Measurements from ENCODE around the gene EVC2. TPM values are rescaled to one million over a fixed set of nuclear protein-coding genes. Genes with fewer than 3 reads are reported as not detected.

The EVC2 gene
- total RNA-seq, 4 donors from 2014 or later: 0.20 to 10.5 (median 3.9) TPM

DNA sequence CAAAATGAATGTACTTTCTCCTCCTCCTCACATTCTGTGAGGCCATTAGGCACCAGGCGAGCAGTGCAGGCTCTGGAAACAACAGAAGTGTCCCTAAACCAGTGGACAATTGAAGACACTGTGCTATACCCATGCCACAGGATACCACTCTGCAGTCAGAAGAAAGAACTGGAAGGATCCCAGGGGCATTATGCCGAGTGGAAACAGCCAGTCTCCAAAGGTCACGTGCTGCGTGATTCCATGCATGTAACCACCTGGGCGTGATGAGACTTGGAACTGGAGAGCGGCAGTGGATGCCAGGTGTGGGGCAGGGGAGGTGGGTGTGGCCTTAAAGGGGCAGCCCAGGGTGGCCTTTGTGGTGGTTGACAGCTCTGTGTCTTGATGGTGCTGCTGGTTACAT, 139.4 kb downstream of the EVC2 start:
- no peaks in the 10 kb centered on the region for H3K4me1 ChIP-seq
- WGBS, 2 donors (ENCODE audit: low coverage in 1 of 2): 95% methylated on average over 6 of the region's 6 CpGs; no CpG with 5 or more reads in 1 of the 2 donors
- TF ChIP-seq, protein P1, sequence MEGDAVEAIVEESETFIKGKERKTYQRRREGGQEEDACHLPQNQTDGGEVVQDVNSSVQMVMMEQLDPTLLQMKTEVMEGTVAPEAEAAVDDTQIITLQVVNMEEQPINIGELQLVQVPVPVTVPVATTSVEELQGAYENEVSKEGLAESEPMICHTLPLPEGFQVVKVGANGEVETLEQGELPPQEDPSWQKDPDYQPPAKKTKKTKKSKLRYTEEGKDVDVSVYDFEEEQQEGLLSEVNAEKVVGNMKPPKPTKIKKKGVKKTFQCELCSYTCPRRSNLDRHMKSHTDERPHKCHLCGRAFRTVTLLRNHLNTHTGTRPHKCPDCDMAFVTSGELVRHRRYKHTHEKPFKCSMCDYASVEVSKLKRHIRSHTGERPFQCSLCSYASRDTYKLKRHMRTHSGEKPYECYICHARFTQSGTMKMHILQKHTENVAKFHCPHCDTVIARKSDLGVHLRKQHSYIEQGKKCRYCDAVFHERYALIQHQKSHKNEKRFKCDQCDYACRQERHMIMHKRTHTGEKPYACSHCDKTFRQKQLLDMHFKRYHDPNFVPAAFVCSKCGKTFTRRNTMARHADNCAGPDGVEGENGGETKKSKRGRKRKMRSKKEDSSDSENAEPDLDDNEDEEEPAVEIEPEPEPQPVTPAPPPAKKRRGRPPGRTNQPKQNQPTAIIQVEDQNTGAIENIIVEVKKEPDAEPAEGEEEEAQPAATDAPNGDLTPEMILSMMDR (IDR thresholded peaks at IDR 0.05): no peak
- TF ChIP-seq POLR2AphosphoS5 (IDR thresholded peaks at IDR 0.05) (no peak), POLR2A (IDR thresholded peaks at IDR 0.05) (no peak), EP300 (IDR thresholded peaks at IDR 0.05; ENCODE audit: low read depth) (no peak)
- no peak overlapping the region for H3K4me3 ChIP-seq
- H3K9me3 ChIP-seq: no peaks in the 10 kb centered on the region
- in situ Hi-C loops (cut with MboI; ENCODE audit: low pct_ligation_motif_present in 1 of 4, low pct_unique_long_range_greater_than_20kb in 1 of 4, low sequenced_read_pairs in 3 of 4): no loop called here
- no peak for DNase-seq
- intact Hi-C loops (cut with DNase I; ENCODE audit: low total_unique reads): no loop called here
- no peak overlapping the region for H3K27ac ChIP-seq
- H3K27me3 ChIP-seq: no peaks in the 10 kb centered on the region
- no peaks in the 10 kb centered on the region for H3K36me3 ChIP-seq

GRCh38 chr4:5568336-5568735, 140.0 kb downstream of the EVC2 start:
- Histone ChIP-seq H3K36me3 (no peaks in the 10 kb centered on the region), H3K4me3 (no peak overlapping the region), H3K4me1 (no peaks in the 10 kb centered on the region), H3K27me3 (no peaks in the 10 kb centered on the region), H3K27ac (no peak overlapping the region), H3K9me3 (no peaks in the 10 kb centered on the region)
- 97% methylated on average over 20 of the region's 20 CpGs; no CpG with 5 or more reads in 1 of the 2 donors for WGBS, 2 donors (ENCODE audit: low coverage in 1 of 2)
- TF ChIP-seq, protein P1 (IDR thresholded peaks at IDR 0.05): no peak
- TF ChIP-seq EP300 (IDR thresholded peaks at IDR 0.05; ENCODE audit: low read depth) (no peak), POLR2A (IDR thresholded peaks at IDR 0.05) (no peak), POLR2AphosphoS5 (IDR thresholded peaks at IDR 0.05) (no peak)
- no peak for DNase-seq
- intact Hi-C loops (cut with DNase I; ENCODE audit: low total_unique reads) (no loop called here), in situ Hi-C loops (cut with MboI; ENCODE audit: low pct_ligation_motif_present in 1 of 4, low pct_unique_long_range_greater_than_20kb in 1 of 4, low sequenced_read_pairs in 3 of 4) (no loop called here)

GRCh38 chr4:5566991-5567390, 141.4 kb downstream of the EVC2 start:
- Histone ChIP-seq H3K27ac (no peak overlapping the region), H3K27me3 (no peaks in the 10 kb centered on the region), H3K36me3 (no peaks in the 10 kb centered on the region), H3K9me3 (no peaks in the 10 kb centered on the region), H3K4me1 (no peaks in the 10 kb centered on the region), H3K4me3 (no peak overlapping the region)
- 67 to 71% methylated on average over 4 to 7 of the region's 7 CpGs for WGBS, 2 donors (ENCODE audit: low coverage in 1 of 2)
- intact Hi-C loops (cut with DNase I; ENCODE audit: low total_unique reads): no loop called here
- TF ChIP-seq, protein P1 (IDR thresholded peaks at IDR 0.05): no peak
- TF ChIP-seq EP300 (IDR thresholded peaks at IDR 0.05; ENCODE audit: low read depth): no peak
- in situ Hi-C loops (cut with MboI; ENCODE audit: low pct_ligation_motif_present in 1 of 4, low pct_unique_long_range_greater_than_20kb in 1 of 4, low sequenced_read_pairs in 3 of 4): no loop called here
- no peak for DNase-seq

DNA sequence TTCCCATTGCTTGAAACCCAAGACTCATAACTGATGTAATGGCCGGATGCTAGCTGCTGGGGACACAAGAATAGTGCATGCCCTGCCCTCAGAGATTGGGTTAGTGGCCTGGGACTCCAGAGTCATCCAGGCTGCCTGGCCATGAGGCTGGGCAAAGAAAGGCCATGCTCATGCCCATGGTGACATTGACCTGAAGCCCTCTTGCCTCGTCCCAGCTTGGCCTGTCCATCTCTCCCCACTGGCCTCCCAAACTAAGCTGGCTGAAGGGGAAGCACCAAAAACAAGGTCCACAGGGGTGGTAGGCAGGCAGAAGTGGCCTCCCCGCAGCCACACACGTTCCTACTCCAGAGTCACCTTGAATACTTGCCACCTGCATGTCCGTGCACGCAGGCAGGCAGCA, 141.8 kb downstream of the EVC2 start:
- 87 to 89% methylated on average over 3 to 6 of the region's 6 CpGs for WGBS, 2 donors (ENCODE audit: low coverage in 1 of 2)
- in situ Hi-C loops (cut with MboI; ENCODE audit: low pct_ligation_motif_present in 1 of 4, low pct_unique_long_range_greater_than_20kb in 1 of 4, low sequenced_read_pairs in 3 of 4) (no loop called here), intact Hi-C loops (cut with DNase I; ENCODE audit: low total_unique reads) (no loop called here)
- TF ChIP-seq, protein P1 (IDR thresholded peaks at IDR 0.05): no peak
- TF ChIP-seq EP300 (IDR thresholded peaks at IDR 0.05; ENCODE audit: low read depth) (no peak), POLR2A (IDR thresholded peaks at IDR 0.05) (no peak), POLR2AphosphoS5 (IDR thresholded peaks at IDR 0.05) (no peak)
- Histone ChIP-seq H3K27ac (no peak overlapping the region), H3K4me1 (no peaks in the 10 kb centered on the region), H3K4me3 (no peak overlapping the region), H3K27me3 (no peaks in the 10 kb centered on the region), H3K9me3 (no peaks in the 10 kb centered on the region), H3K36me3 (no peaks in the 10 kb centered on the region)
- DNase-seq: no peak
